Activated naive CD4-positive, alpha-beta T cell treated with anti-CD3 and anti-CD28 coated beads for 36 hours (primary cell): ENCODE measurements around the gene ARHGEF10L. TPM values are rescaled to one million over a fixed set of nuclear protein-coding genes. Genes with fewer than 3 reads are reported as not detected.

ENCODE experiments used
- CTCF ChIA-PET: fragments of 350-600 bp; sonication (Branson Sonifier 250); formaldehyde crosslinking; loops from one replicate; lab custom pipeline; 2021; ENCODE audit warnings: antibody characterized with exemption; lab: Charles Lee
- DNase-seq: peaks from one replicate; pipeline ENCODE4 v3.0.0-alpha.2; 2020
- H3K27ac Mint-ChIP-seq: one replicate; pipeline ENCODE4 v1.8.0; 2021; ENCODE audit warnings: mild to moderate bottlenecking, mixed read lengths
- H3K27me3 Mint-ChIP-seq: one replicate; pipeline ENCODE4 v1.8.0; 2021; ENCODE audit warnings: low read depth, mixed read lengths
- H3K36me3 Mint-ChIP-seq: one replicate; pipeline ENCODE4 v1.8.0; 2021; ENCODE audit warnings: low read depth, mixed read lengths
- H3K4me1 Mint-ChIP-seq: one replicate; pipeline ENCODE4 v1.8.0; 2021; ENCODE audit warnings: low read depth, mixed read lengths
- H3K4me3 Mint-ChIP-seq: one replicate; pipeline ENCODE4 v1.8.0; 2021; ENCODE audit warnings: mild to moderate bottlenecking, moderate library complexity, mixed read lengths
- H3K9me3 Mint-ChIP-seq: one replicate; pipeline ENCODE4 v1.8.0; 2021; ENCODE audit warnings: mixed read lengths
- intact Hi-C: fragments of 100-400 bp; cut with micrococcal nuclease; formaldehyde crosslinking; loops from one replicate; pipeline ENCODE4 v1.15.1; 2023
- total RNA-seq, 2 experiments: library from RNA; stranded (reverse); gene quantifications; one replicate each; pipeline ENCODE4 v1.2.3, GENCODE V29; 2021

ARHGEF10L gene
- total RNA-seq, 2 experiments from 2014 or later: not detected

- Mint-ChIP-seq H3K4me3 (no peak overlapping the region), H3K9me3 (no peaks in the 10 kb centered on the region), H3K27ac (no peak overlapping the region), H3K27me3 (peaks cover 15% of the 10 kb centered on the region), H3K36me3 (no peaks in the 10 kb centered on the region), H3K4me1 (no peaks in the 10 kb centered on the region)
- DNase-seq: no peak
- CTCF ChIA-PET: no interaction called here
- intact Hi-C loops: no loop called here
Observed at GRCh38 chr1:17527036-17527914, 12.2 kb upstream of the ARHGEF10L start.

- H3K27me3 Mint-ChIP-seq: peaks cover 13% of the 10 kb centered on the region
- no peak for DNase-seq
- H3K4me1 Mint-ChIP-seq: no peaks in the 10 kb centered on the region
- H3K27ac Mint-ChIP-seq: no peak overlapping the region
- H3K4me3 Mint-ChIP-seq: no peak overlapping the region
- no peaks in the 10 kb centered on the region for H3K9me3 Mint-ChIP-seq
- no peaks in the 10 kb centered on the region for H3K36me3 Mint-ChIP-seq
- CTCF ChIA-PET: no interaction called here
- intact Hi-C loops: no loop called here
Observed at GRCh38 chr1:17529381-17529780, 10.1 kb upstream of the ARHGEF10L start.

GRCh38 chr1:17531343-17531681 is 8.2 kb upstream of the ARHGEF10L start:
- H3K27ac Mint-ChIP-seq: no peak overlapping the region
- no peaks in the 10 kb centered on the region for H3K9me3 Mint-ChIP-seq
- CTCF ChIA-PET: no interaction called here
- intact Hi-C loops: no loop called here
- peaks cover 9% of the 10 kb centered on the region for H3K27me3 Mint-ChIP-seq
- H3K36me3 Mint-ChIP-seq: no peaks in the 10 kb centered on the region
- no peaks in the 10 kb centered on the region for H3K4me1 Mint-ChIP-seq
- DNase-seq: no peak
- no peak overlapping the region for H3K4me3 Mint-ChIP-seq

- CTCF ChIA-PET: interaction anchor here (1.1 kb wide), 1 partner anchor 37 kb away, joined by 3 read pairs; no protein-coding TSS in a partner anchor
- no peaks in the 10 kb centered on the region for H3K9me3 Mint-ChIP-seq
- intact Hi-C loops: no loop called here
Observed at GRCh38 chr1:17531682-17532487, 7.6 kb upstream of the ARHGEF10L start.

GRCh38 chr1:17533201-17533600 is 6.3 kb upstream of the ARHGEF10L start:
- H3K36me3 Mint-ChIP-seq: no peaks in the 10 kb centered on the region
- no peak overlapping the region for H3K27ac Mint-ChIP-seq
- intact Hi-C loops: no loop called here
- CTCF ChIA-PET: interaction anchor here (1.1 kb wide), 1 partner anchor 38 kb away, joined by 3 read pairs; no protein-coding TSS in a partner anchor
- H3K4me3 Mint-ChIP-seq: no peak overlapping the region
- no peaks in the 10 kb centered on the region for H3K4me1 Mint-ChIP-seq
- no peaks in the 10 kb centered on the region for H3K9me3 Mint-ChIP-seq
- peaks cover 14% of the 10 kb centered on the region for H3K27me3 Mint-ChIP-seq
- DNase-seq: no peak

More at GRCh38 chr1:17531682-17532487, 7.6 kb upstream of the ARHGEF10L start:
- no peaks in the 10 kb centered on the region for H3K36me3 Mint-ChIP-seq
- H3K4me1 Mint-ChIP-seq: no peaks in the 10 kb centered on the region
- H3K4me3 Mint-ChIP-seq: no peak overlapping the region
- no peak for DNase-seq
- no peak overlapping the region for H3K27ac Mint-ChIP-seq
- peaks cover 9% of the 10 kb centered on the region for H3K27me3 Mint-ChIP-seq

- Mint-ChIP-seq H3K27ac (no peak overlapping the region), H3K4me1 (peaks cover 5% of the 10 kb centered on the region), H3K9me3 (no peaks in the 10 kb centered on the region), H3K4me3 (no peak overlapping the region), H3K27me3 (peaks cover 18% of the 10 kb centered on the region), H3K36me3 (no peaks in the 10 kb centered on the region)
- DNase-seq: no peak
- intact Hi-C loops: no loop called here
- CTCF ChIA-PET: no interaction called here
Observed at GRCh38 chr1:17535300-17535936, 4.1 kb upstream of the ARHGEF10L start.

- CTCF ChIA-PET: interaction anchor here (0.5 to 1.0 kb wide), 2 partner anchors 38 to 69 kb away, joined by 5 read pairs; no protein-coding TSS in a partner anchor
- intact Hi-C loops: no loop called here
- no peaks in the 10 kb centered on the region for H3K9me3 Mint-ChIP-seq
- H3K4me3 Mint-ChIP-seq: no peak overlapping the region
- peaks cover 10% of the 10 kb centered on the region for H3K4me1 Mint-ChIP-seq
- H3K27ac Mint-ChIP-seq: no peak overlapping the region
- DNase-seq: no peak
- peaks cover 27% of the 10 kb centered on the region for H3K27me3 Mint-ChIP-seq
- H3K36me3 Mint-ChIP-seq: no peaks in the 10 kb centered on the region
Observed at GRCh38 chr1:17538010-17538409, 1.5 kb upstream of the ARHGEF10L start.

GRCh38 chr1:17538428-17539117 is 925 bp upstream of the ARHGEF10L start:
- Mint-ChIP-seq H3K27me3 (peaks cover 27% of the 10 kb centered on the region), H3K4me1 (peaks cover 10% of the 10 kb centered on the region), H3K27ac (no peak overlapping the region), H3K4me3 (no peak overlapping the region), H3K9me3 (no peaks in the 10 kb centered on the region), H3K36me3 (no peaks in the 10 kb centered on the region)
- CTCF ChIA-PET: interaction anchor here (0.5 to 1.0 kb wide), 2 partner anchors 39 to 68 kb away, joined by 5 read pairs; no protein-coding TSS in a partner anchor
- intact Hi-C loops: no loop called here
- no peak for DNase-seq

- H3K4me3 Mint-ChIP-seq: peak overlapping the region; percentile 46
- peaks cover 27% of the 10 kb centered on the region for H3K27me3 Mint-ChIP-seq
- intact Hi-C loops: no loop called here
- peaks cover 10% of the 10 kb centered on the region for H3K4me1 Mint-ChIP-seq
- no peaks in the 10 kb centered on the region for H3K9me3 Mint-ChIP-seq
- DNase-seq: no peak
- CTCF ChIA-PET: no interaction called here
- H3K27ac Mint-ChIP-seq: no peak overlapping the region
- H3K36me3 Mint-ChIP-seq: no peaks in the 10 kb centered on the region
Observed at GRCh38 chr1:17539118-17539476, 401 bp upstream of the ARHGEF10L start.

GRCh38 chr1:17540255-17541001 is 930 bp downstream of the ARHGEF10L start:
- Mint-ChIP-seq H3K9me3 (no peaks in the 10 kb centered on the region), H3K4me3 (peak overlapping the region; percentile 12), H3K36me3 (no peaks in the 10 kb centered on the region), H3K4me1 (peaks cover 10% of the 10 kb centered on the region), H3K27me3 (peaks cover 30% of the 10 kb centered on the region), H3K27ac (no peak overlapping the region)
- CTCF ChIA-PET: interaction anchor here (1.5 kb wide), 1 partner anchor 38 kb away, joined by 3 read pairs; no protein-coding TSS in a partner anchor
- no peak for DNase-seq
- intact Hi-C loops: no loop called here

- Mint-ChIP-seq H3K9me3 (no peaks in the 10 kb centered on the region), H3K27ac (no peak overlapping the region), H3K4me1 (peaks cover 10% of the 10 kb centered on the region), H3K4me3 (no peak overlapping the region), H3K27me3 (peaks cover 28% of the 10 kb centered on the region), H3K36me3 (no peaks in the 10 kb centered on the region)
- intact Hi-C loops: no loop called here
- no peak for DNase-seq
- CTCF ChIA-PET: no interaction called here
Observed at GRCh38 chr1:17542645-17543044, 3.1 kb downstream of the ARHGEF10L start.
